ENCODE data around the gene MAZ.

The MAZ gene

GRCh38 chr16:29835926-29836325 lies 29.6 kb downstream of the MAZ start:
- H3K4me3 ChIP-seq (ENCODE audit: low read depth, low read length): no peak overlapping the region
- DNase-seq (ENCODE audit: low read depth): no peak
- TF ChIP-seq, protein P1, sequence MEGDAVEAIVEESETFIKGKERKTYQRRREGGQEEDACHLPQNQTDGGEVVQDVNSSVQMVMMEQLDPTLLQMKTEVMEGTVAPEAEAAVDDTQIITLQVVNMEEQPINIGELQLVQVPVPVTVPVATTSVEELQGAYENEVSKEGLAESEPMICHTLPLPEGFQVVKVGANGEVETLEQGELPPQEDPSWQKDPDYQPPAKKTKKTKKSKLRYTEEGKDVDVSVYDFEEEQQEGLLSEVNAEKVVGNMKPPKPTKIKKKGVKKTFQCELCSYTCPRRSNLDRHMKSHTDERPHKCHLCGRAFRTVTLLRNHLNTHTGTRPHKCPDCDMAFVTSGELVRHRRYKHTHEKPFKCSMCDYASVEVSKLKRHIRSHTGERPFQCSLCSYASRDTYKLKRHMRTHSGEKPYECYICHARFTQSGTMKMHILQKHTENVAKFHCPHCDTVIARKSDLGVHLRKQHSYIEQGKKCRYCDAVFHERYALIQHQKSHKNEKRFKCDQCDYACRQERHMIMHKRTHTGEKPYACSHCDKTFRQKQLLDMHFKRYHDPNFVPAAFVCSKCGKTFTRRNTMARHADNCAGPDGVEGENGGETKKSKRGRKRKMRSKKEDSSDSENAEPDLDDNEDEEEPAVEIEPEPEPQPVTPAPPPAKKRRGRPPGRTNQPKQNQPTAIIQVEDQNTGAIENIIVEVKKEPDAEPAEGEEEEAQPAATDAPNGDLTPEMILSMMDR (IDR thresholded peaks at IDR 0.05; ENCODE audit: low read depth, low read length, missing control alignments): no peak

GRCh38 chr16:29836623-29837022 lies 30.3 kb downstream of the MAZ start:
- TF ChIP-seq, protein P1 (IDR thresholded peaks at IDR 0.05; ENCODE audit: low read depth, low read length, missing control alignments): no peak
- H3K4me3 ChIP-seq (ENCODE audit: low read depth, low read length): no peak overlapping the region
- no peak for DNase-seq (ENCODE audit: low read depth)

GRCh38 chr16:29837841-29838240 lies 31.5 kb downstream of the MAZ start:
- TF ChIP-seq, protein P1 (IDR thresholded peaks at IDR 0.05; ENCODE audit: low read depth, low read length, missing control alignments): no peak
- DNase-seq (ENCODE audit: low read depth): no peak

DNA sequence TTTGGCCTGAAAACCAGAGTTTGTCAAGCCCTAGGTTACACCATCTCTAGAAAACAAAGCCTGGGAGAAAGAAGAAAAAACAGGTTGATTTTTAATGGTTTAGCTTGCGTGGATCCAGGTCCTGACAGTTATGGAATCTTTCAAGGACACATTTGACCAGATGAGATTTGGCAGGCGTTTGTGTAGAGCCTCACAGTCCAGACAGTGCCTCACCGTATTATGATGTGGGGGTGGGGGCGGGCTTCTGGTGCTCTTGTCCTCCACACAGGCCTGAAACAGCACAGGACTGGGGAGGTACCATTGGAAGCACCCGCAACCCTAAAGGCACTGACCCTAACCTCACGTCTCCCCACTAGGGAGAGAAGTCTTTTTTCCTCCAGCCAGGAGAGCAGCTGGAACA lies 33.5 kb downstream of the MAZ start:
- DNase-seq (ENCODE audit: low read depth): no peak
- no peak overlapping the region for H3K4me3 ChIP-seq (ENCODE audit: low read depth, low read length)
- TF ChIP-seq, protein P1 (IDR thresholded peaks at IDR 0.05; ENCODE audit: low read depth, low read length, missing control alignments): no peak

More at GRCh38 chr16:29837841-29838240, 31.5 kb downstream of the MAZ start:
- H3K4me3 ChIP-seq (ENCODE audit: low read depth, low read length): no peak overlapping the region

DNA sequence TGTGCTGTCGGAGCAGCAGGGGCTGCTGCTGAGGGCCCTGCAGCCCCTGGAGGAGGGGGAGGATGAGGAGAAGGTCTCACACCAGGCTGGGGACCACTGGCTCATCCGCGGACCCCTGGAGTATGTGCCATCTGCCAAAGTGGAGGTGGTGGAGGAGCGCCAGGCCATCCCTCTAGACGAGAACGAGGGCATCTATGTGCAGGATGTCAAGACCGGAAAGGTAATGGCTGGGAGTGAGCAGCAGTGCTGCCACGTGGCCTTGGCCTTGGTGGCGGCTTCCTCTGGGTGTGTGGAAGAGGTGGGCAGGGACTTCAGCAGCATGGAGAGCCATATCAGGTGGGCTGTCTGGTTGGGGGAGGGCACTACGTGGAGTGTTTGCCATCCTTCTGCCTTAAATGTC lies 33.9 kb downstream of the MAZ start:
- DNase-seq (ENCODE audit: low read depth): no peak
- TF ChIP-seq, protein P1 (IDR thresholded peaks at IDR 0.05; ENCODE audit: low read depth, low read length, missing control alignments): no peak
- H3K4me3 ChIP-seq (ENCODE audit: low read depth, low read length): no peak overlapping the region

DNA sequence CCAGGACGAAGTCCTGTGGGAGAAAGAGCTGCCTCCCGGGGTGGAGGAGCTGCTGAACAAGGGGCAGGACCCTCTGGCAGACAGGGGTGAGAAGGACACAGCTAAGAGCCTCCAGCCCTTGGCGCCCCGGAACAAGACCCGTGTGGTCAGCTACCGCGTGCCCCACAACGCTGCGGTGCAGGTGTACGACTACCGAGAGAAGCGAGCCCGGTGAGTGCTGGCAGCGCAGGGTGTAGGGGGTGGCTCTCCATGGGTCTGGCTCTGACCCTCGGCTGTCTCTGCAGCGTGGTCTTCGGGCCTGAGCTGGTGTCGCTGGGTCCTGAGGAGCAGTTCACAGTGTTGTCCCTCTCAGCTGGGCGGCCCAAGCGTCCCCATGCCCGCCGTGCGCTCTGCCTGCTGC lies 35.3 kb downstream of the MAZ start:
- TF ChIP-seq, protein P1 (IDR thresholded peaks at IDR 0.05; ENCODE audit: low read depth, low read length, missing control alignments): no peak
- DNase-seq (ENCODE audit: low read depth): no peak
- no peak overlapping the region for H3K4me3 ChIP-seq (ENCODE audit: low read depth, low read length)

- H3K4me3 ChIP-seq (ENCODE audit: low read depth, low read length): no peak overlapping the region
- DNase-seq (ENCODE audit: low read depth): no peak
- TF ChIP-seq, protein P1 (IDR thresholded peaks at IDR 0.05; ENCODE audit: low read depth, low read length, missing control alignments): peak; percentile 16
These were observed 36.5 kb downstream of the MAZ start for GRCh38 chr16:29842732-29843346.

All from GM12864 (cell line).